Osteocyte (in vitro differentiated cells): Measurements from ENCODE around the gene KCNAB2. TPM values are rescaled to one million over a fixed set of nuclear protein-coding genes. Genes with fewer than 3 reads are reported as not detected.

Experiments
- DNase-seq: peaks from one replicate; pipeline ENCODE4 v3.0.0; 2021; ENCODE audit warnings: mixed read lengths; ENCODE audit not compliant: unreplicated experiment; ENCODE audit errors: extremely low spot score
- H3K27ac Mint-ChIP-seq: one replicate; pipeline ENCODE4 v1.8.0; 2021; ENCODE audit warnings: mild to moderate bottlenecking, mixed read lengths; ENCODE audit not compliant: unreplicated experiment
- H3K27me3 Mint-ChIP-seq: one replicate; pipeline ENCODE4 v1.8.0; 2021; ENCODE audit warnings: mixed read lengths; ENCODE audit not compliant: unreplicated experiment
- H3K36me3 Mint-ChIP-seq: one replicate; pipeline ENCODE4 v1.8.0; 2021; ENCODE audit warnings: mixed read lengths; ENCODE audit not compliant: unreplicated experiment
- H3K4me1 Mint-ChIP-seq: one replicate; pipeline ENCODE4 v1.8.0; 2021; ENCODE audit warnings: mixed read lengths; ENCODE audit not compliant: unreplicated experiment
- H3K4me3 Mint-ChIP-seq: one replicate; pipeline ENCODE4 v1.8.0; 2021; ENCODE audit warnings: mild to moderate bottlenecking, moderate library complexity, mixed read lengths; ENCODE audit not compliant: unreplicated experiment
- H3K9me3 Mint-ChIP-seq: one replicate; pipeline ENCODE4 v1.8.0; 2021; ENCODE audit warnings: mixed read lengths; ENCODE audit not compliant: unreplicated experiment
- total RNA-seq: library from RNA; stranded (reverse); gene quantifications from 2 replicates; pipeline ENCODE4 v1.2.1, GENCODE V29; 2021
- TF ChIP-seq, protein P1 (sequence below): fragments of 200-600 bp; sonication (generic); IDR thresholded peaks from 2 replicates; pipeline ENCODE4 v1.5.0; 2021; ENCODE audit warnings: antibody characterized with exemption, mild to moderate bottlenecking, moderate library complexity

Gene KCNAB2
- total RNA-seq, 1 donor from 2014 or later, result 9.3 TPM

GRCh38 chr1:6112690-6113005 is 67.0 kb downstream of the KCNAB2 start:
- Mint-ChIP-seq H3K36me3 (no peaks in the 10 kb centered on the region), H3K4me1 (peaks cover 9% of the 10 kb centered on the region), H3K27ac (no peak overlapping the region), H3K9me3 (peaks cover 8% of the 10 kb centered on the region), H3K27me3 (no peaks in the 10 kb centered on the region), H3K4me3 (no peak overlapping the region)
- DNase-seq, result no peak
- TF ChIP-seq, protein P1, sequence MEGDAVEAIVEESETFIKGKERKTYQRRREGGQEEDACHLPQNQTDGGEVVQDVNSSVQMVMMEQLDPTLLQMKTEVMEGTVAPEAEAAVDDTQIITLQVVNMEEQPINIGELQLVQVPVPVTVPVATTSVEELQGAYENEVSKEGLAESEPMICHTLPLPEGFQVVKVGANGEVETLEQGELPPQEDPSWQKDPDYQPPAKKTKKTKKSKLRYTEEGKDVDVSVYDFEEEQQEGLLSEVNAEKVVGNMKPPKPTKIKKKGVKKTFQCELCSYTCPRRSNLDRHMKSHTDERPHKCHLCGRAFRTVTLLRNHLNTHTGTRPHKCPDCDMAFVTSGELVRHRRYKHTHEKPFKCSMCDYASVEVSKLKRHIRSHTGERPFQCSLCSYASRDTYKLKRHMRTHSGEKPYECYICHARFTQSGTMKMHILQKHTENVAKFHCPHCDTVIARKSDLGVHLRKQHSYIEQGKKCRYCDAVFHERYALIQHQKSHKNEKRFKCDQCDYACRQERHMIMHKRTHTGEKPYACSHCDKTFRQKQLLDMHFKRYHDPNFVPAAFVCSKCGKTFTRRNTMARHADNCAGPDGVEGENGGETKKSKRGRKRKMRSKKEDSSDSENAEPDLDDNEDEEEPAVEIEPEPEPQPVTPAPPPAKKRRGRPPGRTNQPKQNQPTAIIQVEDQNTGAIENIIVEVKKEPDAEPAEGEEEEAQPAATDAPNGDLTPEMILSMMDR, result no peak

DNA sequence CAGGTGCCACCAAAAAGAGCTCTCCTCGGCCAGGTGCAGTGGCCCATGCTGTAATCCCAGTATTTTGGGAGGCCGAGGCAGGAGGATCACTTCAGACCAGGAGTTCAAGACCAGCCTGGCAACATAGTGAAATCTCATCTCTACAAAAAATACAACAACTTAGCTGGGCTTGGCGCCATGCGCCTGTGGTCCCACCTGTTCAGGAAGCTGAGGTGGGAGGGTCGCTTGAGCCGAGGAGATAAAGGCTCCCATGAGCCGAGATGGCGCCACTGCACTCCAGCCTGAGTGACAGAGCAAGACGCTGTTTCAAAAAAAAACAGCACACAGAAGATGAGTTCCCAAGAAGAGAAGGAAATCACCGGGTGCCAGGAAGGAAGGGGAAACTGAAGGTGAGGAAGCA is 67.4 kb downstream of the KCNAB2 start:
- no peak overlapping the region for H3K4me3 Mint-ChIP-seq
- TF ChIP-seq, protein P1, result no peak
- H3K27ac Mint-ChIP-seq, result no peak overlapping the region
- peaks cover 9% of the 10 kb centered on the region for H3K4me1 Mint-ChIP-seq
- DNase-seq, result no peak
- peaks cover 8% of the 10 kb centered on the region for H3K9me3 Mint-ChIP-seq
- no peaks in the 10 kb centered on the region for H3K27me3 Mint-ChIP-seq
- no peaks in the 10 kb centered on the region for H3K36me3 Mint-ChIP-seq

DNA sequence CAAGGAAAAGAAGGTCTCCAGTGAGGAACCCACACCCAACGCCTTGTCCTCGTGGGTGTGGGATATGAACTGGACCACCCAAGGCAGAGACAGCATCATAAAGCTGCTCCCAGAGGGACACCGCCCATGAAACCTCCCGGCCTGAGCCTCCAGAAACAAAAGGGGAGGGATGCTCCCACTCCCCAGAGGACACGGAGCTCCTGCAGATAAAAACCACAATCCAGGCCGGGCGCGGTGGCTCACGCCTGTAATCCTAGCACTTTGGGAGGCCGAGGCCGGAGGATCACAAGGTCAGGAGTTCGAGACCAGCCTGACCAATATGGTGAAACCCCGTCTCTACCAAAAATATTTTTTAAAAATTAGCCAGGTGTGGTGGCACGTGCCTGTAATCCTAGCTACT is 68.1 kb downstream of the KCNAB2 start:
- no peak overlapping the region for H3K27ac Mint-ChIP-seq

DNA sequence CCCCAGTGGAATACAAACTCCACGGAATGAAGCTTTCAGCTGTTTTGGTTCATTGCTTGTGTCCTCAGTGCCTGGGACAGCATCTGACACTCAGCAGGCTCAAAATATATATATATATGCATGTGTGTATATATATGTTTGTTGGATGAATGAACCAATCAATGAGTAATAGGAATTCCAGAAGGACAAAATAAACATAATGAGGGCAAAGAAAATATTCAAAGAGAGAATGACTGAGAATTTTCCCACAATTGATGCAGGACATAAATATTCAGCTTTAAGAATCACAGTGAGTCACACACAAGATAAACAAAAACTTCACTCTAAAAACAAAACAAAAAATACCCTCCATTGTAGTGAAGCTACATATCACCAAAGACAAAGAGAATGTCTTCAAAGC is 70.4 kb downstream of the KCNAB2 start:
- TF ChIP-seq, protein P1, result no peak
- Mint-ChIP-seq H3K27me3 (no peaks in the 10 kb centered on the region), H3K9me3 (peaks cover 8% of the 10 kb centered on the region), H3K4me3 (no peak overlapping the region), H3K4me1 (peaks cover 9% of the 10 kb centered on the region), H3K27ac (no peak overlapping the region), H3K36me3 (no peaks in the 10 kb centered on the region)
- no peak for DNase-seq

More for the DNA sequence above, 68.1 kb downstream of the KCNAB2 start:
- no peaks in the 10 kb centered on the region for H3K27me3 Mint-ChIP-seq
- no peak for DNase-seq
- TF ChIP-seq, protein P1, result no peak
- no peak overlapping the region for H3K4me3 Mint-ChIP-seq
- peaks cover 9% of the 10 kb centered on the region for H3K4me1 Mint-ChIP-seq
- H3K9me3 Mint-ChIP-seq, result peaks cover 8% of the 10 kb centered on the region
- no peaks in the 10 kb centered on the region for H3K36me3 Mint-ChIP-seq

DNA sequence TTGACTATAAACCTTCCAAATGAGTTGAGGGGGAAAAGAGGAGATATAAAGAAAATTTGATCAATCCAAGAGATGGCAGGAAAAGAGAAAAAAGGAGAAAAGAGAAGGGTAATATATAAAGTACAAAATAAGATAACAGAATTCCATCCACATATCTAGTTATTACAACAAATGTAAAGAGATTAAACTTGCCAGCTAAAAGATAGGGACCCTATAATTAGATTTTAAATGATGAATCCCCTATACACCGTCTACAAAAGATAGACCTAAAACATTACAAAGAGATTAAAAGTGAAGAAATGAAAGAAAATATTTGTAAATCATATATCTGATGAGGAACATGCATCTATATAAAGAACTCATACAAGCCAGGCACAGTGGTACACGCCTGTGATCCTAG is 71.4 kb downstream of the KCNAB2 start:
- DNase-seq, result no peak
- peaks cover 9% of the 10 kb centered on the region for H3K4me1 Mint-ChIP-seq
- TF ChIP-seq, protein P1, result no peak
- no peaks in the 10 kb centered on the region for H3K27me3 Mint-ChIP-seq
- no peak overlapping the region for H3K27ac Mint-ChIP-seq
- no peak overlapping the region for H3K4me3 Mint-ChIP-seq
- H3K36me3 Mint-ChIP-seq, result no peaks in the 10 kb centered on the region
- H3K9me3 Mint-ChIP-seq, result peaks cover 8% of the 10 kb centered on the region
